Measurements from ENCODE around the gene GPRC5A.

GPRC5A gene

DNA sequence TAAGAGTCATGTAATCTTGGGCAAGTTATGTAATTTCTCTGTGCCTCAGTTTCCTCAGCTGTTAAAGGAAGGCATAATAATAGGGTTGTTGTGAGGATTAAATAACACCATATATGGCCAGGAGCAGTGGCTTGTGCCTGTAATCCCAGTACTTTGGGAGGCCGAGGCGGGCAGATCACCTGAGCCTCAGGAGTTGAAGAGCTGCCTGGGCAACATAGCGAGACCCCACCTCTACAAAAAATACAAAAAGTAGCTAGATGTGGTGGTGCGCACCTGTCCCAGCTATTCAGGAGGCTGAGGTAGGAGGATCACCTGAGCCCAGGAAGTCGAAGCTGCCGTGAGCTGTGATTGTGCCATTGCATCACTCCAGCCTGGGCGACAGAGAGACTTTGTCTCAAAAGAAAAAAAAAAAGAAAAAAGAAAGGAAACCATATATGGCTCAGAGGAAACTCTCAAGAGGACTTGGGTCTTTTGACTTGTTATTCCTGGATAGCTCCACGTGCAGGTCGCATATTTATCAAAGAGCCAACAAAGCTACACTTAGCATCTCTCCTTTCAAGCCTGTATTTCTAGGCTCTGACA, 6.9 kb downstream of the GPRC5A start:
- TF ChIP-seq, protein P1, sequence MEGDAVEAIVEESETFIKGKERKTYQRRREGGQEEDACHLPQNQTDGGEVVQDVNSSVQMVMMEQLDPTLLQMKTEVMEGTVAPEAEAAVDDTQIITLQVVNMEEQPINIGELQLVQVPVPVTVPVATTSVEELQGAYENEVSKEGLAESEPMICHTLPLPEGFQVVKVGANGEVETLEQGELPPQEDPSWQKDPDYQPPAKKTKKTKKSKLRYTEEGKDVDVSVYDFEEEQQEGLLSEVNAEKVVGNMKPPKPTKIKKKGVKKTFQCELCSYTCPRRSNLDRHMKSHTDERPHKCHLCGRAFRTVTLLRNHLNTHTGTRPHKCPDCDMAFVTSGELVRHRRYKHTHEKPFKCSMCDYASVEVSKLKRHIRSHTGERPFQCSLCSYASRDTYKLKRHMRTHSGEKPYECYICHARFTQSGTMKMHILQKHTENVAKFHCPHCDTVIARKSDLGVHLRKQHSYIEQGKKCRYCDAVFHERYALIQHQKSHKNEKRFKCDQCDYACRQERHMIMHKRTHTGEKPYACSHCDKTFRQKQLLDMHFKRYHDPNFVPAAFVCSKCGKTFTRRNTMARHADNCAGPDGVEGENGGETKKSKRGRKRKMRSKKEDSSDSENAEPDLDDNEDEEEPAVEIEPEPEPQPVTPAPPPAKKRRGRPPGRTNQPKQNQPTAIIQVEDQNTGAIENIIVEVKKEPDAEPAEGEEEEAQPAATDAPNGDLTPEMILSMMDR (IDR thresholded peaks at IDR 0.05; ENCODE audit: low read depth, low read length, missing control alignments) = no peak

DNA sequence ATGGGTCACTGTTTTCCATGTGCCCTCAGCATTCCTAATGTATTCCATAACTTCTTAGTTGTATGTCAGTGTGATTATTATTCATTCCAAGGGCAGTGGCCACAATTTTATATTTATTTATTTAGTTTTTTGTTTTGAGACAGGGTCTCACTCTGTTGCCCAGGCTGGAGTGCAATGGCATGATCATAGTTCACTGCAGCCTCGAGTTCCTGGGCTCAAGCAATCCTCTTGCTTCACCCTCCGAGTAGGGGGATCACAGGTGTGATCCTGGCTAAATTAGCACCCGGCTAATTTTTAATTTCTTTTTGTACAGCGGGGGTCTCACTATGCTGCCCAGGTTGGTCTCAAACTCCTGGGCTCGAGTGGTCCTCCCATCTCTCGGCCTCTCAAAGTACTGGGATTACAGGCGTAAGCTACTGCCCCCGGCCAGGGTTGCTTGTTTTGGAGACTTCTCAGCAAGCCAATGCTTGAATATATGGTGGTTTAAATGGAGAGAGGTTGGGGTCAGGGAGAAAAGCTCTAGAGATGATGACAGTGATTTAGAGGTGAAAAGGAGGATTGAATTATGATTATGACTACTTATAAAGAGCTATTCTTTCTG, 7.6 kb downstream of the GPRC5A start:
- Histone ChIP-seq H3K27me3 (replicated peaks) (no peaks in the 10 kb centered on the region), H3K27ac (peak overlapping the region; percentile 85), H3K36me3 (replicated peaks) (peaks cover 22% of the 10 kb centered on the region), H3K4me3 (ENCODE audit: low read depth, low read length) (no peak overlapping the region)
- in situ Hi-C loops (cut with HindIII; ENCODE audit: low pct_ligation_motif_present, low sequenced_read_pairs) = no loop called here
- no peak for DNase-seq
- TF ChIP-seq, protein P1 (IDR thresholded peaks at IDR 0.05; ENCODE audit: low read depth, low read length, missing control alignments) = no peak

More for the DNA sequence above, 6.9 kb downstream of the GPRC5A start:
- DNase-seq = no peak
- H3K36me3 ChIP-seq (replicated peaks) = peaks cover 23% of the 10 kb centered on the region
- in situ Hi-C loops (cut with HindIII; ENCODE audit: low pct_ligation_motif_present, low sequenced_read_pairs) = no loop called here
- no peak overlapping the region for H3K4me3 ChIP-seq (ENCODE audit: low read depth, low read length)
- H3K27ac ChIP-seq = peak overlapping the region; percentile 85
- H3K27me3 ChIP-seq (replicated peaks) = no peaks in the 10 kb centered on the region

DNA sequence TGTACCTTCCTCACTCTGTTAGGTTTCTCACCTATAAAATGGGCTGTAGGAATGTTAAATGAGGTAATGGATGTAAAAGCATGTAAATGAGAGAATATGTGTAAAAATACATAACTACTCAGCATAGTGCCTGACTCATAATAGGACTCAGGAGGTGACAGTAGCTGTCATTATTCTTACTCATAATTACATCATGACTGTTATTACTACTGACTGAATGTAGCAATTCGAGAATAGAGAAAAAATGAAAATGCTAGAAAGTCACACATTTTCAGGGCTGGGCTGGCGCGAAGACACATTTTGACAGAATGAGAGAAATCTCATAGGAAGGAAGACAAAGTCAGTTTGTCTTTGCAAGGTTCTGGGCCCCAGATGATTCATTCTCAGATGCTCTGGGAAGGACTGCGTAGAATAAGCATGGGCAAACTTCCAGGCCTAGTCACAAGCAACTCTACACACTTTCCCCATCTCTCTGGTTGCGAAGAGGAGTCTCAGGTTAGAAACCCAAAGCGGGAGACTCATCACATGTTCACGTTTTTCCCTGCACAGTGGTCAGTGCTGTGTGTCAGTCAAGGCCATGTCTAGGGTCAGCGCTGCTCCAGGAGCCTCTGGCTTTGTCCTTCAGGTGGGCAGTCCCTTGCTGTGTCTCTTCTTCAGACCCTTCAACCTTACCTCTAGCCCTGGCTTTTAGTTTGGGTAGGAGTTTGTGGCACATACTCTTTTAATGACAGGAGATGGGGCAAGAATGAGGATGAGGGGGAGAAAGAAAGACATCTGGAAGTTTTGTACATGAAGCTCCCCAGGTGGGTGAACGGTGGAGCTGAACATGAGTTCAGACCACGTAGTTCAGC, 8.4 kb downstream of the GPRC5A start:
- peak overlapping the region; percentile 85 for H3K27ac ChIP-seq
- H3K4me3 ChIP-seq (ENCODE audit: low read depth, low read length) = no peak overlapping the region
- peaks cover 27% of the 10 kb centered on the region for H3K36me3 ChIP-seq (replicated peaks)
- peak; percentile 91 for DNase-seq
- no peaks in the 10 kb centered on the region for H3K27me3 ChIP-seq (replicated peaks)
- TF ChIP-seq, protein P1 (IDR thresholded peaks at IDR 0.05; ENCODE audit: low read depth, low read length, missing control alignments) = no peak
- in situ Hi-C loops (cut with HindIII; ENCODE audit: low pct_ligation_motif_present, low sequenced_read_pairs) = no loop called here

DNA sequence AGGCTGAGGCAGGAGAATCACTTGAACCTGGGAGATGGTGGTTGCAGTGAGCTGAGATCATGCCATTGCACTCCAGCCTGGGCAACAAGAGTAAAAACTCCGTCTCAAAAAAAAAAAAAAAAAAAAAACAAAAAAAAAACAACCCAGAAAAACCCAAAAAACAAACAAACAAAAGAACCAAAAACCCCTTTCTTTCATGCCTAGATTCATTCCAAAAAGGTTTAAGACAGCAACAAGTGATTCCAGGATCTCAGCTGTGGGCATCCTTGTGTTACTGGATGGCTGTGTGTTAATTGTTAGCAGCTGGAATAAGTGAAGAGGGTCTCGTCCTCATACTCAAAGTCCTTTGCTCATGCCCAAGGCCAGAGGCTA, 9.4 kb downstream of the GPRC5A start:
- DNase-seq = no peak
- Histone ChIP-seq H3K27ac (peak overlapping the region; percentile 85), H3K4me3 (ENCODE audit: low read depth, low read length) (no peak overlapping the region), H3K36me3 (replicated peaks) (peaks cover 36% of the 10 kb centered on the region), H3K27me3 (replicated peaks) (no peaks in the 10 kb centered on the region)
- in situ Hi-C loops (cut with HindIII; ENCODE audit: low pct_ligation_motif_present, low sequenced_read_pairs) = no loop called here
- TF ChIP-seq, protein P1 (IDR thresholded peaks at IDR 0.05; ENCODE audit: low read depth, low read length, missing control alignments) = no peak

DNA sequence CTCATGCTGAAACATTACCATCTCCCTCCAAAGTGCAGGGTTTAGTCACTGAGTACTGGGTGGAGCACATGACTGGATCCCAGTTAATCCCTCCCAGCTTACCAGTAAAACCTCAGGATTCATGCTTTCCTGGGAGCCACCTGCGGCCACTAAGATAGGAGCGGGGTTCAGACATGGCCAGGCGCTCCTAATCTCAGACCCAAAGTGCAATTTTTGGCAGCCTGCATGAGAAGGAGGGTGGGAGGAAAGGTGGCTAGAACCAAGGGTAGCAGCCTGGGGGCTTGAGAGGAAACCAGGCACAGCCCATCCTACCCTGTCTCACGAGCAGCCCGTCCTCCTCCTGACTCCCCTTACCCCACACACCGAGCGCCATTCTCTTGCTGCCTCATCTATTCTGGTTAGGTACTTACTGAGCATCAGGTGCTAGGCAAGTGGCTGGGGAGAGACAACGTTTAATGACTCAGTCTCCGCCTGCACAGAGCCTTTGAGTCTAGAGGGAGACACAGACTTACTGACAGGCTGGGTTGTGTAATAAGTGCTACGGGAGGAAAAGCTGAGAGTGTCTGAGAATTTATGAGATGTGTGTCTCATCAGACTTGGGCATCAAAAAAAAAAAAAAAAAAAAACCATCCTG, 9.9 kb downstream of the GPRC5A start:
- Histone ChIP-seq H3K27me3 (replicated peaks) (no peaks in the 10 kb centered on the region), H3K27ac (peak overlapping the region; percentile 85), H3K36me3 (replicated peaks) (peaks cover 39% of the 10 kb centered on the region), H3K4me3 (ENCODE audit: low read depth, low read length) (peak overlapping the region; percentile 27)
- TF ChIP-seq, protein P1 (IDR thresholded peaks at IDR 0.05; ENCODE audit: low read depth, low read length, missing control alignments) = no peak
- in situ Hi-C loops (cut with HindIII; ENCODE audit: low pct_ligation_motif_present, low sequenced_read_pairs) = no loop called here
- DNase-seq = peak; percentile 91
